Right lung (tissue), 5 donors: ENCODE results near the gene AP4E1. TPM values are rescaled to one million over a fixed set of nuclear protein-coding genes. Genes with fewer than 3 reads are reported as not detected.
A peak's percentile ranks its signal among the peaks of the same experiment; 100 is the strongest.
"Not testable (repeated sequence)": the region's sequence is repeated elsewhere in the genome, so short reads cannot be mapped to it uniquely, and the experiment has no call there.

Experiments
- DNase-seq, 2 donors: peaks; one replicate each; pipeline ENCODE4 v3.0.0-alpha.2; 2013
- polyA plus RNA-seq, 5 donors: library from polyadenylated mRNA; unstranded; fragments of 120-200 nt; gene quantifications; one replicate each; pipeline versions ENCODE4 v1.2.1 to v1.2.3, GENCODE V29; 2013; ENCODE audit warnings: inconsistent platforms in 1 of 5, low replicate concordance in 1 of 5; ENCODE audit not compliant: insufficient read length in 5 of 5, insufficient read depth in 1 of 5

AP4E1 gene
- polyA plus RNA-seq, 5 donors: 6.4 to 10.4 (median 9.7) TPM

DNA sequence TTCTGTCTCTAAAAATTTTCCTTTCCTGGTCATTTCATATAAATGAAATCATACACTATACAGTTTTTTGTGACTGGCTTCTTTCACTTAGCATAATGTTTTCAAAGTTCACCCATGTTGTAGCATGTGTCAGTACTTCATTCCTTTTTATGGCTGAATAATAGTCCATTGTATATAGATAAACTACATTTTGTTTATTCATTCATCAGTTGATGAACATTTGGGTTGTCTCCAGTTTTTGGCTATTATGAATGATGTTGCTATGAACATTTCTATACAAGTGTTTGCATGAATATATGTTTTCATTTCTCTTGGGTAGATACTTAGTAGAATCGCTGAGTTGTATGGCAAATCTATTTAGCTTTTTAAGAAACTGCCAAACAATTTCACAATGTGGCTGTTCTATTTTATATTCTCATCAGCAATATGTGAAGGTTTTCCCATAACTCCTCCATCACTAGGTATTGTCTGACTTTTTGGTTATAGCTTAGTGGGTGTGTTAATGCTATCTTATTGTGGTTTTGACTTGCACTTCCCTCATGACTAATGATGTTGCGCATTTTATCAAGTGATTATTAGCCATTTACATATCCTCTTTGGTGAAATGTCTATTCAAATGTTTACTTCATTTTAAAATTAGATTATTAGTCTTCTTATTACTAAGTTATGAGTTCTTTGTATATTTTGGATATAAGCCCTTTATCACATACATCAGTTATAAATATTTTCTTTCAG lies 21.7 kb upstream of the AP4E1 start:
- DNase-seq: no peak

DNA sequence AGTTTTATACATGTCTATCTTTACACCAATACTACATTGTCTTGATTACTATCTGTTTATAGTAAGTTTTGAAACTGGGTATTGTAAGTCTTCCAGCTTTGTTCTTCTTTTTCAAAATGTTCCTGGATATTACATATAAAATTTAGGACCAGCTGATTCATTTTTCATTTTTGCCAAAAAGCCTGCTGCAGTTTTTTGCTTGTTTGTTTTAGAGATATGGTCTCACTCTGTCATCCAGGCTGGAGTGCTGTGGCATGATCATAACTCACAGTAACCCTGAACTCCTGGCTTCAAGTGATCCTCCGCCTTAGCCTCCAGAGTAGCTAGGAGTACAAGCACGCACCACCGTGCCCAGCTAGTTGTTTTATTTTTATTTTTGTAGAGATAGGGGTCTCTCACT lies 20.4 kb upstream of the AP4E1 start:
- DNase-seq: no peak

DNA sequence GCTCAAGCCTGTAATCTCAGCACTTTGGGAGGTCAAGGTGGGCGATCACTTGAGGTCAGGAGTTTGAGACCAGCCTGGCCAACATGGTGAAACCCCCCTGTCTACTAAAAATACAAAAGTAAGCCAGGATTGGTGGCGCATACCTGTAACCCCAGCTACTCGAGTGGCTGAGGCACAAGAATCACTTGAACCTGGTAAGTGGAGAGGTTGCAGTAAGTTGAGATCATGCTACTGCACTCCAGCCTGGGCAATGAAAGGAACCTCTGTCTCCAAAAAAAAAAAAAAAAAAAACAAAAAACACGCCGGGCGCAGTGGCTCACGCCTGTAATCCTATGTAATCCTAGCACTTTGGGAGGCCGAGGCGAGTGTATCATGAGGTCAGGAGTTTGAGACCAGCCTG lies 18.9 kb upstream of the AP4E1 start:
- peak in 1 of 2 donors; percentile 40 for DNase-seq

DNA sequence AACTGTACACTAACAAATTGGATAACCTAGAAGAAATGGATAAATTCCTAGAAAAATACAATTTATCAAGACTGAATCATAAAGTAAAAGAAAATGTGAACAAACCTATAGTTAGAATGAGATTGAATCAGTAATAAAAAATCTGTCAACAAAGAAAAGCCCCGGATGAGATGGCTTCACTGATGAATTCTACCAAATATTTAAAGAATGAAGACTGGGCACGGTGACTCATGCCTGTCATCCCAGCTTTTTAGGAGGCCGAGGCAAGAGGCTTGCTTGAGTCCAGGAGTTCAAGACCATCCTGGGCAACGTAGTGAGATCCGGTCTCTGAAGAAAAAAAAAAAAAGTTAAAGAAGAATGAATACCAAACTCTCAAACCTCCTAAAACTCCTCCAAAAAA lies 17.7 kb upstream of the AP4E1 start:
- DNase-seq: no peak

GRCh38 chr15:50891159-50891558 lies 17.3 kb upstream of the AP4E1 start:
- DNase-seq: no peak

DNA sequence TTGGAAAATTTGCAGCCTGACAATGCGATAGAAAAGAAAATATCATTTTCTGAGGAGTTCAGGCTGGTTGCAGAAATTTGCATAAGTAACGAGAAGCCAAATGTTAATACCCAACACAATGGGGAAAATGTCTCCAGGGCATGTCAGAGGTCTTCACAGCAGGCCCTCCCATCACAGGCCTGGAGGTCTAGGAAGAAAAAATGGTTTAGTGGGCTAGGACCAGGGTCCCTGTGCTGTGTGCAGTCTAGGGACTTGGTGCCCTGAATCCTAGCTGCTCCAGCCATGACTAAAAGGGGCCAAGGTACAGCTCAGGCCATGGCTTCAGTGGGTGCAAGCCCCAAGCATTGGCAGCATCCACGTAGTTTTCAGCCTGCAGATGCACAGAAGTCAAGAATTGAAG lies 14.5 kb upstream of the AP4E1 start:
- no peak for DNase-seq

- DNase-seq: not testable (repeated sequence)
Measured at GRCh38 chr15:50901390-50901789, 7.1 kb upstream of the AP4E1 start.

DNA sequence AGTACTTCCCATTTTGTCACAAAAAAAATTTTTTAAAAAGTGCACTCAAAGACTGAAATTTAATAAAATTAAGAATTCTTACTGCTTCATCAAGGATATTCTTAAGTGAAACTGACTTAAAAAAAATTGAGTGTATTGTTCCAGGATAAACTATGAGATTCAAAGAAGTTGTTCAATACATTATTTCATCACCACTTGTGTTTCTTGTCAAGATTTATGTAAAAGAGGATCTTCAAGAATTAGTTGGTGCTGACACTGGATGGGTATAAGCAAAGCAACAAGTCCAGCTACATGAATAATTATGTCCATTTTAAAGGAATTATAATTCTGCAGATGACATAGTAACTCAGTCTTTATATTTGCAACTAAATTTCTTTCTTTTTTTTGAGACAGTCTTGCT lies 4.3 kb upstream of the AP4E1 start:
- DNase-seq: no peak

GRCh38 chr15:50905055-50905454 lies 3.4 kb upstream of the AP4E1 start:
- no peak for DNase-seq

- no peak for DNase-seq
Measured at GRCh38 chr15:50906954-50907600, 1.4 kb upstream of the AP4E1 start.

GRCh38 chr15:50907601-50908208 lies 778 bp upstream of the AP4E1 start:
- peak; percentile 42 to 51 for DNase-seq

- no peak for DNase-seq
Measured at GRCh38 chr15:50909010-50909317, 481 bp downstream of the AP4E1 start.

GRCh38 chr15:50910426-50910795 lies 1.9 kb downstream of the AP4E1 start:
- DNase-seq: not testable (repeated sequence)

- DNase-seq: no peak
Measured at GRCh38 chr15:50911001-50911400, 2.5 kb downstream of the AP4E1 start.

DNA sequence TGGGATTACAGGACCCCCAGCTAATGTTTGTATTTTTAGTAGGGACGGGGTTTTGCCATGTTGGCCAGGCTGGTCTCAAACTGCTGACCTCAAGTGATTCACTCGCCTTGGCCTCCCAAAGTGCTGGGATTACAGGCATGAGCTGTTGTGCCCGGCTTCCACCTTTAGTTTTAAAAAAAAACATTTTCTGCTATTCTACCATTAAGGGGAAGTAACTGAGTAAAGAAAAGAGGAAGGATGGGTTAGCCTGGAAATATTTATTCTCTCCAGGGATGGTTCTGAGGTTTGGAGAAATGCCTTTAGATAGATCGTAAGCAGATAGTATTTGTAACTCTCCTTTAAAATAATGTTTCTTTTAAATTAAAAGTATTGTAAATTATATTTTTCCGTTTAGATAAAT lies 3.1 kb downstream of the AP4E1 start:
- no peak for DNase-seq

DNA sequence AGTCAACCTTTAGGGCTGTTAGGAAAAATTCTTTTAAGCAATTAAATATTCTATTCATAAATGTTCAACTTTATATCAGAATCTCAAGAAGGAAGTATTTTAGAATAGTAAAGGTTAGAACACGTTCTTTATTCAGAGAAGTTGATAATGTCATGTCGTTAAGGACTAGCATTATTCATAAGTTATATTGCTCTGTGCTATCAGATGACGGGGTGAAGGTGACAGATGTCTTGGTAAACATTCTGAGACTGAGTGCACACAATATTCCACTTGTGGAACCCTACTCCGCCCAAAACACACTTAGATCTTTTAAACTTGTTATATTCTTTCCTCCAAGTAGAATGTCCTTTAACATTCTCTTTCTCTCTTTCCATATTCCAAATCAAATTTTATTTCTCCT lies 7.9 kb downstream of the AP4E1 start:
- no peak for DNase-seq

DNA sequence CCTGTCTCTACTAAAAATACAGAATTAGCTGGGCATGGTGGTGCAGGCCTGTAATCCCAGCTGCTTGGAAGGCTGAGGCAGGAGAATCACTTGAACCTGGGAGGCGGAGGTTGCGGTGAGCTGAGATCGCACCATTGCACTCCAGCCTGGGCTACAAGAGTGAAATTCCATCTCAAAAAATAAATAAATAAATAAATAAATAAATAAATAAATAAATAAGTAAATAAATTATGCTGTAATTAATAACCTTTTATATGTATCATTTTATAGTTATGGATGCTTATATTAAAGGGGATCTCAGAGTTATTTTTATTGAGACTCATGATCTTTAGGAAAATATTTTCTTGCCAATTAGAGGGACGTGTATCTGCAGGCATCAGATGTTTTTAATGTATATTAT lies 10.9 kb downstream of the AP4E1 start:
- not testable (repeated sequence) for DNase-seq

GRCh38 chr15:50925281-50925680 lies 16.8 kb downstream of the AP4E1 start:
- DNase-seq: no peak

DNA sequence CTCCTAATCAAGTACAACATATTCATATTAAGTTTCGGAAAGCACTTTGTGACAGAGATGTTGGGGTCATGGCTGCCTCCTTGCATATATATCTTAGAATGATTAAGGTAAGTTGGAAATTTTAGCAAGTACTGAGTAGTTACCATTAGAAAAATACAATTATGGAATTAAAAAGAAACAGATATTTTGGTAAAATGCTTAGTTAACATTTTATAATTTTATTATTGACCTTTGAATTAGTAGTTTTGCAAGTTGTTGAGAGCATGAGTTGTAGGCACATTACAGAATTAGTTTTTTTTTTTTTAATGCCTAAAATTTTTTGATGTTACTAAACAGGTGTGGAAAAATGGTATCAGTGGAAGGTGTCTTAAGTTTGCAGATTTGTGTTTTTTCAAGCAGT lies 20.6 kb downstream of the AP4E1 start:
- no peak for DNase-seq

- DNase-seq: no peak
Measured at GRCh38 chr15:50930792-50931191, 22.3 kb downstream of the AP4E1 start.

DNA sequence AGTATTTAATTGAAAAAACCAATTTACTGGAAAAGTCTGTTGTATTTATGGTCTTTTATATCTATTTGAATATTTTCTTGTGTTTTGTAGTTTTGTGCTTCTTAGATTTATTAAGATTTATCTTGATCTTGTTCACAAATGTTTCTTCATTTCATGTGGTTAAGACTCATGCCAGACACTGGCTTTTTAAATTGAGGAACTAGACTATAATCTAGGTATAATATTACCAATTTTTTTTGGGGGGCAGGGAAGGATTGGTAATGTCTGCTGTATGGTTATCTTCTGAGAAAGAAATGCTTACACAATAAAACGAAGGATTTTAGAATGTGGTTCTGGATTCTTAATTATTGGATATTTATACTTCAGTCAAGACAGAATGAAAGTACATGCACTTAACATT lies 24.9 kb downstream of the AP4E1 start:
- DNase-seq: no peak

DNA sequence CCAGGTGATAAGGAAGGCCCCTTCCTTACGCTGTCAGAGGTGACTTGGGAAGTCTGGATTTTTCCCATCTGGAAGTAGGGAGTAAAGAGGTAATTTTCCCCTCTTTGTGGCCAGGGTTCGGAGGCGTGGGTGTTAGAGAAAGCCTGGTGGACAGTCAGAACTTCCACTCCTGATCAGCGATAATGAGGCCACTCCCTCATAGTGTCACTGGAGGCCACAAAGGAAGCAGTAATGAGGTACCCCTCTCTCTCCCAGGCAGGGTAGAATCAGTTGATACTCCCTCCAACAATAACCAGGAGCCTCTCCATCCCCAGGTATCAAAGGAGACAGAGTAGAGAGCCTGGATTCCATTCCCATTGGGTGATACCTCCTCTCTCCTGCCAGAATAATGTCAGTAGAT lies 30.0 kb downstream of the AP4E1 start:
- DNase-seq: no peak

DNA sequence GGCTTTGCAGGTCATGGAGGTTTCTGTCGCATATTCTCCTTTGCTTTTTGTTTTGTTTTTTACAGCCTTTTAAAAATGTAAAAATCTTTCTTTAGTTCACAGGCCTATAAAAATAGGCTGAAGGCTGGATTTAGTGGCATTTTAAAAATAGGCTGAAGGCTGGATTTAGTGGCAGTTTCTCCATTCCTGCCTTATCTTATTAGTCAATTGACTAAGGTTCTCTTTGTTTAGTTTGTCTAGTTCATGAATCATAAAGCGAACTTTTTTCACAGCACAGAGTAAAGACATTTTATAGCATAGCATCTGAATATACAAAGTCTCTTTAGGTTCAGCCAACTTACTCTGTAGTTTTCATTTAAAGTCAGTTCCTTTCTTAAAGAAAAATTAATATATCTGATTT lies 31.4 kb downstream of the AP4E1 start:
- no peak for DNase-seq

DNA sequence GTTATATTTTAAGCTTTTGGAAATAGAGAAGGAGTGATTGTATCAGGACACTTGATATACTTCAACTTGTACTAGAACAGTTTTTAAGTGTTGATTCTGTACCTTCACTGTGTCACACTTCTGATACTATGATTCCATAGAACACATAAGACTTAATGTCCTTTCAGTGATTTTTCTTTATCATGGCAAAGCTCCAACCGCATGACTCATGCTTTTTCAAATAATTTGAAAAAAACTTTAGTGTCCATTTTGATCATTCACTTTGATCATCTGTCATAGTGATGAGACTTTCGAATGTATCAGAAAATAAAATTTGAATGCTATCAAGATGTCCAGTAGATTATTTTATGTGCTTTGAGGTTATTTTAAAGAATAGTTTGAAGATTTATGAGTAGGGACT lies 32.0 kb downstream of the AP4E1 start:
- no peak for DNase-seq
